OCI-LY3 (cell line): ENCODE measurements around the gene LRFN4.

ENCODE experiments used
- H2AFZ ChIP-seq: fragments of 200-600, 300-600 bp; shearing (Covaris generic); 2 replicates; pipeline ENCODE4 v1.6.0; 2014; ENCODE audit warnings: antibody characterized with exemption, low read depth, low read length
- H3K27ac ChIP-seq: fragments of 200-600, 300-600 bp; sonication (generic); 2 replicates; pipeline ENCODE4 v1.5.1; 2014; ENCODE audit warnings: mild to moderate bottlenecking, low read length, moderate library complexity, mixed read lengths
- H3K27me3 ChIP-seq: fragments of 200-600, 300-600 bp; sonication (generic); 2 replicates; pipeline ENCODE4 v1.6.1; 2014; ENCODE audit warnings: low read depth, low read length, mixed read lengths
- H3K36me3 ChIP-seq: fragments of 200-600, 300-600 bp; sonication (generic); replicated peaks from 2 replicates; pipeline ENCODE3; 2014; ENCODE audit warnings: low read depth, low read length, mixed read lengths
- H3K4me1 ChIP-seq: fragments of 300-600, 200-600 bp; sonication (generic); 2 replicates; pipeline ENCODE4 v1.6.1; 2014; ENCODE audit warnings: low read length, mixed read lengths
- H3K4me2 ChIP-seq: fragments of 200-600, 300-600 bp; sonication (generic); 2 replicates; pipeline ENCODE4 v1.6.1; 2014; ENCODE audit warnings: low read length, mixed read lengths
- H3K4me3 ChIP-seq: fragments of 300-600, 200-600 bp; sonication (generic); 2 replicates; pipeline ENCODE4 v1.5.1; 2014; ENCODE audit warnings: antibody characterized with exemption, mild to moderate bottlenecking, low read length, moderate library complexity
- H3K79me2 ChIP-seq: fragments of 300-600, 200-600 bp; shearing (Covaris generic); 2 replicates; pipeline ENCODE4 v1.6.1; 2014; ENCODE audit warnings: mild to moderate bottlenecking, low read length, mixed read lengths
- H3K9ac ChIP-seq: fragments of 300-600, 200-600 bp; shearing (Covaris generic); 2 replicates; pipeline ENCODE4 v1.6.0; 2014; ENCODE audit warnings: mild to moderate bottlenecking, low read length, moderate library complexity
- H3K9me3 ChIP-seq: fragments of 200-600, 300-600 bp; shearing (Covaris generic); 2 replicates; pipeline ENCODE4 v1.6.1; 2014; ENCODE audit warnings: low read length, mixed read lengths; ENCODE audit not compliant: insufficient read depth
- H4K20me1 ChIP-seq: fragments of 200-600, 300-600 bp; sonication (generic); 2 replicates; pipeline ENCODE4 v1.6.1; 2016; ENCODE audit warnings: low read length, mixed read lengths; ENCODE audit not compliant: insufficient read depth
- CTCF ChIP-seq: fragments of 200-600, 300-600 bp; sonication (generic); IDR thresholded peaks from 2 replicates; pipeline ENCODE4 v1.5.1; 2014; ENCODE audit warnings: antibody characterized with exemption, low read length, low read depth
- EZH2phosphoT487 ChIP-seq: fragments of 200-600 bp; shearing (Covaris generic); IDR thresholded peaks from 2 replicates; pipeline ENCODE4 v1.6.1; 2018; ENCODE audit warnings: antibody characterized with exemption, mixed run types, low read depth

LRFN4 gene

GRCh38 chr11:66835768-66836405 lies 21.0 kb upstream of the LRFN4 start:
- no peak overlapping the region for H3K4me2 ChIP-seq

GRCh38 chr11:66840317-66841091 lies 16.4 kb upstream of the LRFN4 start:
- H3K9me3 ChIP-seq = no peaks in the 10 kb centered on the region
- peaks cover 20% of the 10 kb centered on the region for H3K4me1 ChIP-seq
- no peak overlapping the region for H3K9ac ChIP-seq
- H3K79me2 ChIP-seq = peaks cover 47% of the 10 kb centered on the region
- H2AFZ ChIP-seq = no peak overlapping the region
- no peak overlapping the region for H3K27ac ChIP-seq
- TF ChIP-seq CTCF (no peak), EZH2phosphoT487 (no peak)
- no peaks in the 10 kb centered on the region for H4K20me1 ChIP-seq
- no peak overlapping the region for H3K4me3 ChIP-seq
- H3K4me2 ChIP-seq = no peak overlapping the region
- peaks cover 29% of the 10 kb centered on the region for H3K36me3 ChIP-seq
- no peaks in the 10 kb centered on the region for H3K27me3 ChIP-seq

More at GRCh38 chr11:66835768-66836405, 21.0 kb upstream of the LRFN4 start:
- H3K9ac ChIP-seq = no peak overlapping the region
- TF ChIP-seq CTCF (no peak), EZH2phosphoT487 (no peak)
- no peaks in the 10 kb centered on the region for H4K20me1 ChIP-seq
- peaks cover 17% of the 10 kb centered on the region for H3K36me3 ChIP-seq
- H2AFZ ChIP-seq = no peak overlapping the region
- peaks cover 7% of the 10 kb centered on the region for H3K4me1 ChIP-seq
- H3K27me3 ChIP-seq = no peaks in the 10 kb centered on the region
- H3K79me2 ChIP-seq = peaks cover 8% of the 10 kb centered on the region; the same call in 1 of the 2 replicates
- no peak overlapping the region for H3K4me3 ChIP-seq
- H3K9me3 ChIP-seq = no peaks in the 10 kb centered on the region
- H3K27ac ChIP-seq = no peak overlapping the region

- Histone ChIP-seq H2AFZ (no peak overlapping the region), H3K27ac (no peak overlapping the region), H3K4me1 (peaks cover 18% of the 10 kb centered on the region), H4K20me1 (no peaks in the 10 kb centered on the region), H3K4me3 (peak overlapping the region; percentile 83), H3K36me3 (peaks cover 29% of the 10 kb centered on the region), H3K9me3 (no peaks in the 10 kb centered on the region), H3K4me2 (peak overlapping the region; percentile 97), H3K9ac (peak overlapping the region; percentile 91), H3K79me2 (peaks cover 47% of the 10 kb centered on the region), H3K27me3 (no peaks in the 10 kb centered on the region)
- TF ChIP-seq CTCF (no peak), EZH2phosphoT487 (no peak)
Measured at GRCh38 chr11:66841861-66842260, 15.0 kb upstream of the LRFN4 start.

- Histone ChIP-seq H3K36me3 (peaks cover 29% of the 10 kb centered on the region), H3K9ac (peak overlapping the region; percentile 91), H3K9me3 (no peaks in the 10 kb centered on the region), H3K4me1 (peaks cover 18% of the 10 kb centered on the region), H3K27ac (peak overlapping the region; percentile 70), H4K20me1 (no peaks in the 10 kb centered on the region), H3K4me3 (peak overlapping the region; percentile 83), H3K27me3 (no peaks in the 10 kb centered on the region), H3K79me2 (peaks cover 47% of the 10 kb centered on the region), H3K4me2 (peak overlapping the region; percentile 97), H2AFZ (no peak overlapping the region)
- TF ChIP-seq CTCF (no peak), EZH2phosphoT487 (no peak)
Measured at GRCh38 chr11:66842501-66842895, 14.4 kb upstream of the LRFN4 start.
